Thoracic aorta (tissue), 2 donors: ENCODE results near the gene FEZF2. TPM values are rescaled to one million over a fixed set of nuclear protein-coding genes. Genes with fewer than 3 reads are reported as not detected.

Source experiments
- ATAC-seq: fragments of 150-250 bp; one replicate; pipeline ENCODE4 v1.8.0; 2017; ENCODE audit warnings: low read depth; ENCODE audit not compliant: insufficient number of reproducible peaks, low FRiP score
- DNase-seq: peaks from one replicate; pipeline ENCODE4 v3.0.0-alpha.2; 2020; ENCODE audit warnings: low spot score
- H3K27ac ChIP-seq, 2 donors: fragments of 200-600 bp; sonication (generic); 1 replicate in 1 of 2; 2 replicates in 1 of 2; pipeline ENCODE4 v1.5.1; 2016; ENCODE audit warnings: mild to moderate bottlenecking in 2 of 2, moderate library complexity in 2 of 2
- H3K27me3 ChIP-seq: fragments of 200-600 bp; sonication (generic); replicated peaks from 2 replicates; pipeline ENCODE4 v1.6.0; 2016; ENCODE audit warnings: mild to moderate bottlenecking; ENCODE audit not compliant: insufficient read depth
- H3K36me3 ChIP-seq: fragments of 200-600 bp; sonication (generic); one replicate; pipeline ENCODE4 v1.5.1; 2016
- H3K4me1 ChIP-seq, 2 donors: fragments of 200-600 bp; sonication (generic); 1 replicate in 1 of 2; 2 replicates in 1 of 2; pipeline versions ENCODE4 v1.5.1 to v1.6.0; 2016; ENCODE audit warnings: low read depth in 2 of 2, mild to moderate bottlenecking in 1 of 2; ENCODE audit not compliant: control insufficient read depth in 1 of 2
- H3K4me3 ChIP-seq: fragments of 200-600 bp; sonication (generic); 2 replicates; pipeline ENCODE4 v1.5.1; 2016; ENCODE audit warnings: mild to moderate bottlenecking
- H3K9me3 ChIP-seq: fragments of 200-600 bp; sonication (generic); 2 replicates; pipeline ENCODE4 v1.5.1; 2016
- CTCF ChIP-seq: fragments of 200-600 bp; sonication (generic); IDR thresholded peaks from one replicate; pipeline ENCODE4 v1.5.1; 2019; ENCODE audit warnings: antibody characterized with exemption
- total RNA-seq, 2 donors: library from RNA; depleted of rRNA; stranded (reverse); fragments of >200 nt; gene quantifications; one replicate each; pipeline versions ENCODE4 v1.1.0 to v1.2.3, GENCODE V29; 2016

Gene FEZF2
- total RNA-seq, 2 donors from 2014 or later: not detected

- H3K27ac ChIP-seq: no peak overlapping the region
- no peak for ATAC-seq
- no peak for TF ChIP-seq CTCF
These were observed 47.5 kb downstream of the FEZF2 start for GRCh38 chr3:62325896-62326295.

GRCh38 chr3:62323241-62323640, 50.1 kb downstream of the FEZF2 start:
- DNase-seq (no peak), ATAC-seq (no peak)
- no peaks in the 10 kb centered on the region for H3K9me3 ChIP-seq
- H3K27me3 ChIP-seq: no peaks in the 10 kb centered on the region
- H3K4me1 ChIP-seq: peaks cover 0 to 4% of the 10 kb centered on the region in 2 donors
- no peak for TF ChIP-seq CTCF
- no peaks in the 10 kb centered on the region for H3K36me3 ChIP-seq
- no peak overlapping the region for H3K4me3 ChIP-seq
- H3K27ac ChIP-seq: no peak overlapping the region

More at GRCh38 chr3:62325896-62326295, 47.5 kb downstream of the FEZF2 start:
- H3K27me3 ChIP-seq: no peaks in the 10 kb centered on the region
- no peak for DNase-seq
- H3K4me1 ChIP-seq: no peaks in the 10 kb centered on the region
- H3K4me3 ChIP-seq: no peak overlapping the region
- no peaks in the 10 kb centered on the region for H3K36me3 ChIP-seq
- H3K9me3 ChIP-seq: no peaks in the 10 kb centered on the region
